Measurements from ENCODE around the gene STRN. TPM values are rescaled to one million over a fixed set of nuclear protein-coding genes. Genes with fewer than 3 reads are reported as not detected.

The STRN gene, protein sequence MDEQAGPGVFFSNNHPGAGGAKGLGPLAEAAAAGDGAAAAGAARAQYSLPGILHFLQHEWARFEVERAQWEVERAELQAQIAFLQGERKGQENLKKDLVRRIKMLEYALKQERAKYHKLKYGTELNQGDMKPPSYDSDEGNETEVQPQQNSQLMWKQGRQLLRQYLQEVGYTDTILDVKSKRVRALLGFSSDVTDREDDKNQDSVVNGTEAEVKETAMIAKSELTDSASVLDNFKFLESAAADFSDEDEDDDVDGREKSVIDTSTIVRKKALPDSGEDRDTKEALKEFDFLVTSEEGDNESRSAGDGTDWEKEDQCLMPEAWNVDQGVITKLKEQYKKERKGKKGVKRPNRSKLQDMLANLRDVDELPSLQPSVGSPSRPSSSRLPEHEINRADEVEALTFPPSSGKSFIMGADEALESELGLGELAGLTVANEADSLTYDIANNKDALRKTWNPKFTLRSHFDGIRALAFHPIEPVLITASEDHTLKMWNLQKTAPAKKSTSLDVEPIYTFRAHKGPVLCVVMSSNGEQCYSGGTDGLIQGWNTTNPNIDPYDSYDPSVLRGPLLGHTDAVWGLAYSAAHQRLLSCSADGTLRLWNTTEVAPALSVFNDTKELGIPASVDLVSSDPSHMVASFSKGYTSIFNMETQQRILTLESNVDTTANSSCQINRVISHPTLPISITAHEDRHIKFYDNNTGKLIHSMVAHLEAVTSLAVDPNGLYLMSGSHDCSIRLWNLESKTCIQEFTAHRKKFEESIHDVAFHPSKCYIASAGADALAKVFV
- total RNA-seq: 13.1 and 18.4 TPM in 2 replicates

GRCh38 chr2:36966370-36967235, at the start of gene STRN:
Gene STRN, minus strand, starts transcription at chr2:36966536. Its CDS starts 73 bp downstream, at chr2:36966463.

Other genes starting within 250 kb of the STRN start
- 15.6 and 18.1 TPM in 2 replicates for gene HEATR5B, start 117.8 kb upstream of the STRN start, total RNA-seq
- 5.2 and 5.4 TPM in 2 replicates for gene GPATCH11, start 118.0 kb upstream of the STRN start, total RNA-seq
- 26.2 and 26.6 TPM in 2 replicates for gene EIF2AK2, start 190.4 kb upstream of the STRN start, total RNA-seq
- not detected in 2 replicates for gene SULT6B1, start 222.1 kb upstream of the STRN start, total RNA-seq
- gene CEBPZOS, start 230.0 kb upstream of the STRN start, total RNA-seq: 12.9 and 15.1 TPM in 2 replicates